Dermis microvascular lymphatic vessel endothelial cell (primary cell): Measurements from ENCODE around the gene CYP2W1. TPM values are rescaled to one million over a fixed set of nuclear protein-coding genes. Genes with fewer than 3 reads are reported as not detected.
A peak's percentile ranks its signal among the peaks of the same experiment; 100 is the strongest.
"Not testable (repeated sequence)": the region's sequence is repeated elsewhere in the genome, so short reads cannot be mapped to it uniquely, and the experiment has no call there.

Source experiments
- DNase-seq, 2 donors: peaks; one replicate each; pipeline versions ENCODE4 v3.0.0 to v3.0.0-alpha.2; 2010; ENCODE audit warnings: low read depth in 2 of 2
- total RNA-seq: library from RNA; depleted of rRNA; stranded (reverse); fragments of >200 nt; gene quantifications from 2 replicates; pipeline ENCODE4 v1.2.1, GENCODE V29; 2014

The CYP2W1 gene
- not detected in 2 replicates for total RNA-seq

GRCh38 chr7:983004-983615, at the start of gene CYP2W1:
Gene CYP2W1 (plus strand): TSS chr7:983181. CDS start chr7:983212, 31 bp downstream.
- DNase-seq: no peak

GRCh38 chr7:934469-935163, 48.4 kb upstream of the CYP2W1 start:
- DNase-seq: no peak

- no peak for DNase-seq
Measured at GRCh38 chr7:935164-935873, 47.7 kb upstream of the CYP2W1 start.

- DNase-seq: no peak
Measured at GRCh38 chr7:935874-936385, 47.1 kb upstream of the CYP2W1 start.

- DNase-seq: no peak
Measured at GRCh38 chr7:936386-937054, 46.5 kb upstream of the CYP2W1 start.

- DNase-seq: no peak
Measured at GRCh38 chr7:937856-938484, 45.0 kb upstream of the CYP2W1 start.

GRCh38 chr7:938546-939185, 44.3 kb upstream of the CYP2W1 start:
- DNase-seq: no peak

GRCh38 chr7:939843-940242, 43.1 kb upstream of the CYP2W1 start:
- no peak for DNase-seq

GRCh38 chr7:940599-941408, 42.2 kb upstream of the CYP2W1 start:
- peak in 1 of 2 donors; percentile 21 for DNase-seq

- DNase-seq: not testable (repeated sequence)
Measured at GRCh38 chr7:943793-944192, 39.2 kb upstream of the CYP2W1 start.

- no peak for DNase-seq
Measured at GRCh38 chr7:944744-945143, 38.2 kb upstream of the CYP2W1 start.

- DNase-seq: no peak
Measured at GRCh38 chr7:945147-945555, 37.8 kb upstream of the CYP2W1 start.

GRCh38 chr7:945556-946255, 37.3 kb upstream of the CYP2W1 start:
- DNase-seq: no peak

- no peak for DNase-seq
Measured at GRCh38 chr7:946256-946996, 36.6 kb upstream of the CYP2W1 start.

- no peak for DNase-seq
Measured at GRCh38 chr7:947391-948210, 35.4 kb upstream of the CYP2W1 start.

- no peak for DNase-seq
Measured at GRCh38 chr7:949021-949934, 33.7 kb upstream of the CYP2W1 start.
